WERI-Rb-1 (cell line): ENCODE data around the gene LPP.

Experiments used
- DNase-seq: peaks from one replicate; pipeline ENCODE4 v3.0.0-alpha.2; 2020
- H3K27ac ChIP-seq: fragments of 250-450 bp; sonication (Bioruptor Pico); 2 replicates; pipeline ENCODE4 v1.5.1; 2020; ENCODE audit warnings: mild to moderate bottlenecking, moderate library complexity
- H3K27me3 ChIP-seq: fragments of 250-450 bp; sonication (Bioruptor Pico); 2 replicates; pipeline ENCODE4 v1.5.1; 2021; ENCODE audit warnings: mild to moderate bottlenecking, low read depth, moderate library complexity; ENCODE audit not compliant: insufficient read depth, severe bottlenecking
- H3K36me3 ChIP-seq: fragments of 250-450 bp; sonication (Bioruptor Pico); 2 replicates; pipeline ENCODE4 v1.5.1; 2020; ENCODE audit warnings: mild to moderate bottlenecking, moderate library complexity
- H3K4me3 ChIP-seq: 2 replicates; pipeline ENCODE4 v1.5.1; 2011; ENCODE audit warnings: low read depth, mild to moderate bottlenecking, control low read depth, low read length
- H3K9me3 ChIP-seq: fragments of 250-450 bp; sonication (Bioruptor Pico); 2 replicates; pipeline ENCODE4 v1.5.1; 2021; ENCODE audit warnings: mild to moderate bottlenecking, moderate library complexity; ENCODE audit not compliant: severe bottlenecking
- CTCF ChIP-seq: IDR thresholded peaks from 2 replicates; pipeline ENCODE4 v1.5.1; 2011; ENCODE audit warnings: low read depth, mild to moderate bottlenecking, control low read depth, inconsistent platforms, low read length

LPP gene

GRCh38 chr3:188411750-188412149, 257.8 kb downstream of the LPP start:
- no peak overlapping the region for H3K4me3 ChIP-seq
- no peak for TF ChIP-seq CTCF
- no peak for DNase-seq
- no peaks in the 10 kb centered on the region for H3K27me3 ChIP-seq
- no peaks in the 10 kb centered on the region for H3K9me3 ChIP-seq
- H3K27ac ChIP-seq, result no peak overlapping the region
- H3K36me3 ChIP-seq, result no peaks in the 10 kb centered on the region

GRCh38 chr3:188415196-188415595, 261.2 kb downstream of the LPP start:
- no peak for DNase-seq
- H3K36me3 ChIP-seq, result no peaks in the 10 kb centered on the region
- H3K27ac ChIP-seq, result no peak overlapping the region
- no peak overlapping the region for H3K4me3 ChIP-seq
- H3K27me3 ChIP-seq, result no peaks in the 10 kb centered on the region
- no peaks in the 10 kb centered on the region for H3K9me3 ChIP-seq
- no peak for TF ChIP-seq CTCF

- no peaks in the 10 kb centered on the region for H3K36me3 ChIP-seq
- TF ChIP-seq CTCF, result no peak
- H3K9me3 ChIP-seq, result no peaks in the 10 kb centered on the region
- no peaks in the 10 kb centered on the region for H3K27me3 ChIP-seq
- DNase-seq, result no peak
- no peak overlapping the region for H3K4me3 ChIP-seq
- no peak overlapping the region for H3K27ac ChIP-seq
Observed at GRCh38 chr3:188416041-188416440, 262.1 kb downstream of the LPP start.

GRCh38 chr3:188417271-188417696, 263.3 kb downstream of the LPP start:
- DNase-seq, result no peak
- H3K27ac ChIP-seq, result no peak overlapping the region

GRCh38 chr3:188417766-188418165, 263.8 kb downstream of the LPP start:
- no peak for DNase-seq
- Histone ChIP-seq H3K4me3 (no peak overlapping the region), H3K9me3 (no peaks in the 10 kb centered on the region), H3K36me3 (no peaks in the 10 kb centered on the region), H3K27ac (no peak overlapping the region), H3K27me3 (no peaks in the 10 kb centered on the region)
- TF ChIP-seq CTCF, result no peak

More at GRCh38 chr3:188417271-188417696, 263.3 kb downstream of the LPP start:
- no peaks in the 10 kb centered on the region for H3K27me3 ChIP-seq
- no peak for TF ChIP-seq CTCF
- H3K36me3 ChIP-seq, result no peaks in the 10 kb centered on the region
- no peak overlapping the region for H3K4me3 ChIP-seq
- no peaks in the 10 kb centered on the region for H3K9me3 ChIP-seq

- TF ChIP-seq CTCF, result no peak
- Histone ChIP-seq H3K36me3 (no peaks in the 10 kb centered on the region), H3K4me3 (no peak overlapping the region), H3K9me3 (no peaks in the 10 kb centered on the region), H3K27ac (no peak overlapping the region), H3K27me3 (no peaks in the 10 kb centered on the region)
- no peak for DNase-seq
Observed at GRCh38 chr3:188421151-188421821, 267.3 kb downstream of the LPP start.
